WTC11 (cell line): ENCODE data around the gene CARS2. TPM values are rescaled to one million over a fixed set of nuclear protein-coding genes. Genes with fewer than 3 reads are reported as not detected.
A peak's percentile ranks its signal among the peaks of the same experiment; 100 is the strongest.

Experiments
- ATAC-seq: fragments of 200-7000 bp; cut with Tn5 transposase; 2 replicates; pipeline ENCODE4 v1.10.0; 2021; ENCODE audit warnings: mild to moderate bottlenecking, moderate library complexity
- CTCF ChIA-PET: fragments of 300-600 bp; sonication (Branson Sonifier 250); formaldehyde crosslinking; loops from one replicate; lab custom pipeline; 2021; ENCODE audit warnings: antibody characterized with exemption; lab: Charles Lee
- POLR2A ChIA-PET: fragments of 350-600 bp; sonication (Branson Sonifier 250); formaldehyde crosslinking; loops from one replicate; lab custom pipeline; 2021; ENCODE audit warnings: antibody characterized with exemption; lab: Charles Lee
- DNase-seq: peaks from one replicate; pipeline ENCODE4 v3.0.0; 2021; ENCODE audit warnings: low spot score
- H3K27ac Mint-ChIP-seq: 2 replicates; pipeline ENCODE4 v1.8.0; 2021; ENCODE audit warnings: mixed read lengths
- H3K27me3 Mint-ChIP-seq: 2 replicates; pipeline ENCODE4 v1.8.0; 2021; ENCODE audit warnings: low read depth, mild to moderate bottlenecking, moderate library complexity, mixed read lengths
- H3K36me3 Mint-ChIP-seq: 2 replicates; pipeline ENCODE4 v1.8.0; 2021; ENCODE audit warnings: mixed read lengths
- H3K4me1 Mint-ChIP-seq: 2 replicates; pipeline ENCODE4 v1.8.0; 2022; ENCODE audit warnings: mixed read lengths
- H3K4me3 Mint-ChIP-seq: 2 replicates; pipeline ENCODE4 v1.8.0; 2021; ENCODE audit warnings: mild to moderate bottlenecking, moderate library complexity, mixed read lengths
- H3K9me3 Mint-ChIP-seq: 2 replicates; pipeline ENCODE4 v1.8.0; 2021; ENCODE audit warnings: mixed read lengths
- CREM ChIP-seq: sonication (generic); formaldehyde crosslinking; IDR thresholded peaks from 2 replicates; pipeline ENCODE4 v1.8.1; 2022; ENCODE audit warnings: mild to moderate bottlenecking, missing genetic modification reagents, moderate library complexity
- ESRRA ChIP-seq: sonication (generic); formaldehyde crosslinking; IDR thresholded peaks from 2 replicates; pipeline ENCODE4 v1.8.1; 2022; ENCODE audit warnings: mild to moderate bottlenecking, missing genetic modification reagents, borderline replicate concordance
- FOXJ3 ChIP-seq: sonication (generic); formaldehyde crosslinking; IDR thresholded peaks from 2 replicates; pipeline ENCODE4 v1.9.0; 2021; ENCODE audit warnings: missing genetic modification reagents, mild to moderate bottlenecking, borderline replicate concordance
- GRHL2 ChIP-seq: fragments of 250-450 bp; sonication (Bioruptor Pico); IDR thresholded peaks from 2 replicates; pipeline ENCODE4 v1.8.0; 2022; ENCODE audit warnings: mild to moderate bottlenecking, moderate library complexity; ENCODE audit not compliant: insufficient replicate concordance, severe bottlenecking
- IRF2 ChIP-seq: sonication (generic); formaldehyde crosslinking; IDR thresholded peaks from 2 replicates; pipeline ENCODE4 v1.8.0; 2022; ENCODE audit warnings: low read depth, missing genetic modification reagents, borderline replicate concordance
- JUN ChIP-seq: sonication (generic); formaldehyde crosslinking; IDR thresholded peaks from 2 replicates; pipeline ENCODE4 v1.8.0; 2023; ENCODE audit warnings: mild to moderate bottlenecking, missing genetic modification reagents
- KAT7 ChIP-seq: sonication (generic); formaldehyde crosslinking; IDR thresholded peaks from 2 replicates; pipeline ENCODE4 v1.8.1; 2023; ENCODE audit warnings: missing genetic modification reagents, mild to moderate bottlenecking, borderline replicate concordance
- OVOL2 ChIP-seq: fragments of 250-450 bp; sonication (Bioruptor Pico); IDR thresholded peaks from 2 replicates; pipeline ENCODE4 v1.9.0; 2021; ENCODE audit warnings: mild to moderate bottlenecking, borderline replicate concordance
- PRRX2 ChIP-seq: fragments of 250-450 bp; sonication (Bioruptor Pico); IDR thresholded peaks from 2 replicates; pipeline ENCODE4 v1.8.0; 2021; ENCODE audit warnings: mild to moderate bottlenecking
- SMAD4 ChIP-seq: sonication (generic); formaldehyde crosslinking; IDR thresholded peaks from 2 replicates; pipeline ENCODE4 v1.8.0; 2022; ENCODE audit warnings: mild to moderate bottlenecking, missing genetic modification reagents
- SP1 ChIP-seq: sonication (generic); formaldehyde crosslinking; conservative IDR thresholded peaks from 2 replicates; pipeline ENCODE4 v1.8.1; 2022; ENCODE audit warnings: missing genetic modification reagents
- ZNF317 ChIP-seq: sonication (generic); formaldehyde crosslinking; IDR thresholded peaks from 2 replicates; pipeline ENCODE4 v1.8.1; 2023; ENCODE audit warnings: low read depth, mild to moderate bottlenecking, moderate library complexity, missing genetic modification reagents, borderline replicate concordance
- total RNA-seq: library from RNA; stranded (reverse); gene quantifications from 3 replicates; pipeline ENCODE4 v1.2.3, GENCODE V29; 2021
- TF ChIP-seq, protein P1 (sequence below): sonication (generic); formaldehyde crosslinking; IDR thresholded peaks from 2 replicates; pipeline ENCODE4 v1.8.0; 2022; ENCODE audit warnings: mild to moderate bottlenecking, missing genetic modification reagents
- TF ChIP-seq, protein P2 (sequence below): sonication (generic); formaldehyde crosslinking; IDR thresholded peaks from 2 replicates; pipeline ENCODE4 v1.8.0; 2023; ENCODE audit warnings: mild to moderate bottlenecking, missing genetic modification reagents
- TF ChIP-seq, protein P3 (sequence below): sonication (generic); formaldehyde crosslinking; IDR thresholded peaks from 2 replicates; pipeline ENCODE4 v1.8.1; 2023; ENCODE audit warnings: mild to moderate bottlenecking, missing genetic modification reagents, borderline replicate concordance
- TF ChIP-seq, protein P4 (sequence below): fragments of 250-450 bp; sonication (Bioruptor Pico); IDR thresholded peaks from 2 replicates; pipeline ENCODE4 v1.8.0; 2021; ENCODE audit warnings: mild to moderate bottlenecking
- TF ChIP-seq, protein P5 (sequence below): sonication (generic); formaldehyde crosslinking; IDR thresholded peaks from 2 replicates; pipeline ENCODE4 v1.8.1; 2023; ENCODE audit warnings: mild to moderate bottlenecking, moderate library complexity, missing genetic modification reagents

CARS2 gene
- total RNA-seq, 1 experiment from 2014 or later = 39.9 TPM

DNA sequence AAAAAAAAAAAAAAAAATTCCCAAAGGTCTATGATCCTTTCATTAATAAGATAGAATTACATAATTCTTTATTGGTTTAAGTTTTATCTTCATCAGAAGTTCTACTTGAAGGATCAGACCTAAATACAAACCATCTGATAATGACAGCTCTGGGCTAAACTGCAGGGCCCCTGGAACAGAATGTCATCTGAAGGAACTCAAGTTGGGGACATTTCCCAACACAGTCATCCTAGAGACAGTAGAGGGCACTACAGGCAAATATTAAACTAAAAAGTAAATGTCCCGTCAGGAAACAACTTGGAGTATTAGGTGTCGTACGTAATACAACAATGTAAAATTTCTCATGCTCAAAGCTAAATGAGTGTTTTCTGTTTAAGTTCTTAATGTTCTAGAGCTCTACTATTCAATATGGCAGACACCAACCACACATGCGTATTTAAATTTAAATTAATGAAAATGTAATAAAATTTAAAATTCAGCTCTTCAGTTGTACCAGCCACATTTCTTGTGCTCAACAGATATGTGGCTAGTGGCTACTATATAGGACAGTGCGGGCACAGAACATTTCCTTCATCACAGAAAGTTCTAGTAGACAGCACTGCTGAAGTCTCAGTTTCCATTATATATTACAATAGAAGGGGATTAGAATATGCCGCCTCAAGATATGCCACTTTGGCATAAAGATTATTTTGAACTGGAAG is 112.3 kb downstream of the CARS2 start:
- ATAC-seq = peak; percentile 80
- H3K36me3 Mint-ChIP-seq = no peaks in the 10 kb centered on the region
- H3K27me3 Mint-ChIP-seq = no peaks in the 10 kb centered on the region
- peaks cover 17% of the 10 kb centered on the region for H3K4me1 Mint-ChIP-seq
- ChIA-PET CTCF (interaction anchor here (0.6 to 1.7 kb wide), 12 partner anchors 10 to 851 kb away, joined by 3 to 9 read pairs (median 3); partner anchors contain the start of gene NAXD), POLR2A (no interaction called here)
- no peak for DNase-seq
- H3K9me3 Mint-ChIP-seq = no peaks in the 10 kb centered on the region
- H3K4me3 Mint-ChIP-seq = no peak overlapping the region
- TF ChIP-seq OVOL2 (CRISPR knock-in tag) (no peak), KAT7 (CRISPR knock-in tag) (no peak), JUN (no peak), ESRRA (CRISPR knock-in tag) (no peak), IRF2 (no peak), SMAD4 (CRISPR knock-in tag) (no peak), CREM (CRISPR knock-in tag) (no peak), SP1 (CRISPR knock-in tag) (no peak), FOXJ3 (no peak), PRRX2 (no peak), GRHL2 (no peak), ZNF317 (CRISPR knock-in tag) (no peak)
- TF ChIP-seq, protein P1, sequence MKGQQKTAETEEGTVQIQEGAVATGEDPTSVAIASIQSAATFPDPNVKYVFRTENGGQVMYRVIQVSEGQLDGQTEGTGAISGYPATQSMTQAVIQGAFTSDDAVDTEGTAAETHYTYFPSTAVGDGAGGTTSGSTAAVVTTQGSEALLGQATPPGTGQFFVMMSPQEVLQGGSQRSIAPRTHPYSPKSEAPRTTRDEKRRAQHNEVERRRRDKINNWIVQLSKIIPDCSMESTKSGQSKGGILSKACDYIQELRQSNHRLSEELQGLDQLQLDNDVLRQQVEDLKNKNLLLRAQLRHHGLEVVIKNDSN = no peak
- TF ChIP-seq, protein P2, sequence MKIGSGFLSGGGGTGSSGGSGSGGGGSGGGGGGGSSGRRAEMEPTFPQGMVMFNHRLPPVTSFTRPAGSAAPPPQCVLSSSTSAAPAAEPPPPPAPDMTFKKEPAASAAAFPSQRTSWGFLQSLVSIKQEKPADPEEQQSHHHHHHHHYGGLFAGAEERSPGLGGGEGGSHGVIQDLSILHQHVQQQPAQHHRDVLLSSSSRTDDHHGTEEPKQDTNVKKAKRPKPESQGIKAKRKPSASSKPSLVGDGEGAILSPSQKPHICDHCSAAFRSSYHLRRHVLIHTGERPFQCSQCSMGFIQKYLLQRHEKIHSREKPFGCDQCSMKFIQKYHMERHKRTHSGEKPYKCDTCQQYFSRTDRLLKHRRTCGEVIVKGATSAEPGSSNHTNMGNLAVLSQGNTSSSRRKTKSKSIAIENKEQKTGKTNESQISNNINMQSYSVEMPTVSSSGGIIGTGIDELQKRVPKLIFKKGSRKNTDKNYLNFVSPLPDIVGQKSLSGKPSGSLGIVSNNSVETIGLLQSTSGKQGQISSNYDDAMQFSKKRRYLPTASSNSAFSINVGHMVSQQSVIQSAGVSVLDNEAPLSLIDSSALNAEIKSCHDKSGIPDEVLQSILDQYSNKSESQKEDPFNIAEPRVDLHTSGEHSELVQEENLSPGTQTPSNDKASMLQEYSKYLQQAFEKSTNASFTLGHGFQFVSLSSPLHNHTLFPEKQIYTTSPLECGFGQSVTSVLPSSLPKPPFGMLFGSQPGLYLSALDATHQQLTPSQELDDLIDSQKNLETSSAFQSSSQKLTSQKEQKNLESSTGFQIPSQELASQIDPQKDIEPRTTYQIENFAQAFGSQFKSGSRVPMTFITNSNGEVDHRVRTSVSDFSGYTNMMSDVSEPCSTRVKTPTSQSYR (CRISPR knock-in tag) = no peak
- TF ChIP-seq, protein P3, sequence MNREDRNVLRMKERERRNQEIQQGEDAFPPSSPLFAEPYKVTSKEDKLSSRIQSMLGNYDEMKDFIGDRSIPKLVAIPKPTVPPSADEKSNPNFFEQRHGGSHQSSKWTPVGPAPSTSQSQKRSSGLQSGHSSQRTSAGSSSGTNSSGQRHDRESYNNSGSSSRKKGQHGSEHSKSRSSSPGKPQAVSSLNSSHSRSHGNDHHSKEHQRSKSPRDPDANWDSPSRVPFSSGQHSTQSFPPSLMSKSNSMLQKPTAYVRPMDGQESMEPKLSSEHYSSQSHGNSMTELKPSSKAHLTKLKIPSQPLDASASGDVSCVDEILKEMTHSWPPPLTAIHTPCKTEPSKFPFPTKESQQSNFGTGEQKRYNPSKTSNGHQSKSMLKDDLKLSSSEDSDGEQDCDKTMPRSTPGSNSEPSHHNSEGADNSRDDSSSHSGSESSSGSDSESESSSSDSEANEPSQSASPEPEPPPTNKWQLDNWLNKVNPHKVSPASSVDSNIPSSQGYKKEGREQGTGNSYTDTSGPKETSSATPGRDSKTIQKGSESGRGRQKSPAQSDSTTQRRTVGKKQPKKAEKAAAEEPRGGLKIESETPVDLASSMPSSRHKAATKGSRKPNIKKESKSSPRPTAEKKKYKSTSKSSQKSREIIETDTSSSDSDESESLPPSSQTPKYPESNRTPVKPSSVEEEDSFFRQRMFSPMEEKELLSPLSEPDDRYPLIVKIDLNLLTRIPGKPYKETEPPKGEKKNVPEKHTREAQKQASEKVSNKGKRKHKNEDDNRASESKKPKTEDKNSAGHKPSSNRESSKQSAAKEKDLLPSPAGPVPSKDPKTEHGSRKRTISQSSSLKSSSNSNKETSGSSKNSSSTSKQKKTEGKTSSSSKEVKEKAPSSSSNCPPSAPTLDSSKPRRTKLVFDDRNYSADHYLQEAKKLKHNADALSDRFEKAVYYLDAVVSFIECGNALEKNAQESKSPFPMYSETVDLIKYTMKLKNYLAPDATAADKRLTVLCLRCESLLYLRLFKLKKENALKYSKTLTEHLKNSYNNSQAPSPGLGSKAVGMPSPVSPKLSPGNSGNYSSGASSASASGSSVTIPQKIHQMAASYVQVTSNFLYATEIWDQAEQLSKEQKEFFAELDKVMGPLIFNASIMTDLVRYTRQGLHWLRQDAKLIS (CRISPR knock-in tag) = no peak
- TF ChIP-seq, protein P4, sequence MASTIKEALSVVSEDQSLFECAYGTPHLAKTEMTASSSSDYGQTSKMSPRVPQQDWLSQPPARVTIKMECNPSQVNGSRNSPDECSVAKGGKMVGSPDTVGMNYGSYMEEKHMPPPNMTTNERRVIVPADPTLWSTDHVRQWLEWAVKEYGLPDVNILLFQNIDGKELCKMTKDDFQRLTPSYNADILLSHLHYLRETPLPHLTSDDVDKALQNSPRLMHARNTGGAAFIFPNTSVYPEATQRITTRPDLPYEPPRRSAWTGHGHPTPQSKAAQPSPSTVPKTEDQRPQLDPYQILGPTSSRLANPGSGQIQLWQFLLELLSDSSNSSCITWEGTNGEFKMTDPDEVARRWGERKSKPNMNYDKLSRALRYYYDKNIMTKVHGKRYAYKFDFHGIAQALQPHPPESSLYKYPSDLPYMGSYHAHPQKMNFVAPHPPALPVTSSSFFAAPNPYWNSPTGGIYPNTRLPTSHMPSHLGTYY = no peak
- TF ChIP-seq, protein P5, sequence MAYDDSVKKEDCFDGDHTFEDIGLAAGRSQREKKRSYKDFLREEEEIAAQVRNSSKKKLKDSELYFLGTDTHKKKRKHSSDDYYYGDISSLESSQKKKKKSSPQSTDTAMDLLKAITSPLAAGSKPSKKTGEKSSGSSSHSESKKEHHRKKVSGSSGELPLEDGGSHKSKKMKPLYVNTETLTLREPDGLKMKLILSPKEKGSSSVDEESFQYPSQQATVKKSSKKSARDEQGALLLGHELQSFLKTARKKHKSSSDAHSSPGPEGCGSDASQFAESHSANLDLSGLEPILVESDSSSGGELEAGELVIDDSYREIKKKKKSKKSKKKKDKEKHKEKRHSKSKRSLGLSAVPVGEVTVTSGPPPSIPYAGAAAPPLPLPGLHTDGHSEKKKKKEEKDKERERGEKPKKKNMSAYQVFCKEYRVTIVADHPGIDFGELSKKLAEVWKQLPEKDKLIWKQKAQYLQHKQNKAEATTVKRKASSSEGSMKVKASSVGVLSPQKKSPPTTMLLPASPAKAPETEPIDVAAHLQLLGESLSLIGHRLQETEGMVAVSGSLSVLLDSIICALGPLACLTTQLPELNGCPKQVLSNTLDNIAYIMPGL (CRISPR knock-in tag) = no peak
- no peak overlapping the region for H3K27ac Mint-ChIP-seq
